H9 (cell line): Measurements from ENCODE around the gene CNN3. TPM values are rescaled to one million over a fixed set of nuclear protein-coding genes. Genes with fewer than 3 reads are reported as not detected.

Experiments used
- DNase-seq: peaks from one replicate; pipeline ENCODE4 v3.0.0-alpha.2; 2017
- H2AFZ ChIP-seq: one replicate; pipeline ENCODE4 v1.6.1; 2013; ENCODE audit warnings: mild to moderate bottlenecking, low read length, control low read depth, moderate library complexity
- H2AK5ac ChIP-seq: 2 replicates; pipeline ENCODE4 v1.6.1; 2013; ENCODE audit warnings: low read length, control low read depth, mixed read lengths; ENCODE audit not compliant: insufficient read length
- H2BK120ac ChIP-seq: one replicate; pipeline ENCODE4 v1.6.1; 2013; ENCODE audit warnings: low read depth, mild to moderate bottlenecking, low read length, control low read depth, inconsistent platforms; ENCODE audit not compliant: poor library complexity, severe bottlenecking
- H2BK12ac ChIP-seq: 2 replicates; pipeline ENCODE4 v1.6.1; 2013; ENCODE audit warnings: low read length, control low read depth, mixed read lengths, low read depth; ENCODE audit not compliant: insufficient read length
- H2BK15ac ChIP-seq: 2 replicates; pipeline ENCODE4 v1.6.1; 2013; ENCODE audit warnings: low read depth, low read length, control low read depth
- H2BK20ac ChIP-seq: one replicate; pipeline ENCODE4 v1.6.1; 2013; ENCODE audit warnings: low read depth, mild to moderate bottlenecking, low read length, control low read depth, inconsistent platforms; ENCODE audit not compliant: poor library complexity, severe bottlenecking
- H2BK5ac ChIP-seq: 2 replicates; pipeline ENCODE4 v1.6.1; 2013; ENCODE audit warnings: low read length, control low read depth, mixed read lengths; ENCODE audit not compliant: insufficient read length
- H3K14ac ChIP-seq: 2 replicates; pipeline ENCODE4 v1.6.1; 2013; ENCODE audit warnings: low read length, control low read depth; ENCODE audit not compliant: insufficient read depth
- H3K18ac ChIP-seq: 2 replicates; pipeline ENCODE4 v1.6.1; 2013; ENCODE audit warnings: low read depth, mild to moderate bottlenecking, mixed read lengths, low read length, control low read depth; ENCODE audit not compliant: insufficient read length
- H3K23ac ChIP-seq: 2 replicates; pipeline ENCODE4 v1.6.1; 2013; ENCODE audit warnings: low read length, control low read depth, mixed read lengths, low read depth; ENCODE audit not compliant: insufficient read length
- H3K23me2 ChIP-seq: 2 replicates; pipeline ENCODE4 v1.6.1; 2013; ENCODE audit warnings: low read depth, mild to moderate bottlenecking, mixed read lengths, low read length, control low read depth; ENCODE audit not compliant: insufficient read length, poor library complexity, severe bottlenecking
- H3K27ac ChIP-seq: 2 replicates; pipeline ENCODE4 v1.5.1; 2013; ENCODE audit warnings: low read length, control low read depth, mixed read lengths, low read depth; ENCODE audit not compliant: insufficient read length
- H3K27me3 ChIP-seq: 2 replicates; pipeline ENCODE4 v1.6.1; 2013; ENCODE audit warnings: low read length, control low read depth, inconsistent platforms; ENCODE audit not compliant: insufficient read depth
- H3K4ac ChIP-seq: 2 replicates; pipeline ENCODE4 v1.6.1; 2013; ENCODE audit warnings: low read depth, mild to moderate bottlenecking, control low read depth, inconsistent platforms, low read length, moderate library complexity
- H3K4me1 ChIP-seq: 2 replicates; pipeline ENCODE4 v1.6.1; 2013; ENCODE audit warnings: low read length, control low read depth, inconsistent platforms; ENCODE audit not compliant: insufficient read depth
- H3K4me2 ChIP-seq: 2 replicates; pipeline ENCODE4 v1.6.1; 2013; ENCODE audit warnings: low read length, control low read depth, mixed read lengths; ENCODE audit not compliant: insufficient read length, insufficient read depth
- H3K56ac ChIP-seq: 2 replicates; pipeline ENCODE4 v1.6.1; 2013; ENCODE audit warnings: low read depth, mild to moderate bottlenecking, mixed read lengths, low read length, control low read depth; ENCODE audit not compliant: insufficient read length
- H3K79me1 ChIP-seq: 2 replicates; pipeline ENCODE4 v1.6.1; 2013; ENCODE audit warnings: low read depth, mild to moderate bottlenecking, moderate library complexity, low read length, control low read depth, inconsistent platforms; ENCODE audit not compliant: insufficient read depth, poor library complexity, severe bottlenecking
- H3K79me2 ChIP-seq: 2 replicates; pipeline ENCODE4 v1.6.1; 2013; ENCODE audit warnings: low read length, control low read depth, inconsistent platforms; ENCODE audit not compliant: insufficient read depth
- H3K9ac ChIP-seq: 2 replicates; pipeline ENCODE4 v1.6.1; 2013; ENCODE audit warnings: low read length, control low read depth, mixed read lengths; ENCODE audit not compliant: insufficient read length; ENCODE audit errors: extremely low read depth
- H3K9me3 ChIP-seq: one replicate; pipeline ENCODE4 v1.6.1; 2013; ENCODE audit warnings: low read depth, low read length, inconsistent platforms; ENCODE audit not compliant: control insufficient read depth
- H3T11ph ChIP-seq: one replicate; pipeline ENCODE4 v1.6.1; 2013; ENCODE audit warnings: mild to moderate bottlenecking, low read length, control low read depth, inconsistent platforms
- H4K20me1 ChIP-seq: one replicate; pipeline ENCODE4 v1.6.1; 2013; ENCODE audit not compliant: control insufficient read depth, insufficient read length, insufficient read depth
- H4K5ac ChIP-seq: 2 replicates; pipeline ENCODE4 v1.6.1; 2013; ENCODE audit warnings: low read depth, mild to moderate bottlenecking, mixed read lengths, low read length, control low read depth; ENCODE audit not compliant: insufficient read length
- H4K8ac ChIP-seq: replicated peaks from 2 replicates; pipeline ENCODE4 v1.6.1; 2013; ENCODE audit warnings: low read length, control low read depth, mixed read lengths, low read depth; ENCODE audit not compliant: insufficient read length
- H4K91ac ChIP-seq: 2 replicates; pipeline ENCODE4 v1.6.1; 2013; ENCODE audit warnings: low read depth, mild to moderate bottlenecking, moderate library complexity, mixed read lengths, low read length, control low read depth; ENCODE audit not compliant: insufficient read length
- H3K27ac Mint-ChIP-seq, 3 experiments: 2 replicates in 2 of 3; 3 replicates in 1 of 3; pipeline ENCODE4 v1.8.0; 2020 to 2021; ENCODE audit warnings: mixed read lengths in 3 of 3, mild to moderate bottlenecking in 1 of 3, moderate library complexity in 1 of 3
- H3K27me3 Mint-ChIP-seq: 2 replicates; pipeline ENCODE4 v1.8.0; 2021; ENCODE audit warnings: low read depth, mild to moderate bottlenecking, moderate library complexity, mixed read lengths
- H3K36me3 Mint-ChIP-seq, 3 experiments: 2 replicates in 2 of 3; 3 replicates in 1 of 3; pipeline ENCODE4 v1.8.0; 2020 to 2021; ENCODE audit warnings: low read depth in 3 of 3, mixed read lengths in 3 of 3; ENCODE audit not compliant: insufficient read depth in 1 of 3
- H3K4me1 Mint-ChIP-seq, 2 experiments: 2 replicates each; pipeline ENCODE4 v1.8.0; 2020; ENCODE audit warnings: mixed read lengths in 2 of 2
- H3K4me3 Mint-ChIP-seq, 2 experiments: 2 replicates in 1 of 2; 3 replicates in 1 of 2; pipeline ENCODE4 v1.8.0; 2020 to 2021; ENCODE audit warnings: mild to moderate bottlenecking in 2 of 2, mixed read lengths in 2 of 2, moderate library complexity in 1 of 2
- H3K9me3 Mint-ChIP-seq, 2 experiments: 2 replicates in 1 of 2; 3 replicates in 1 of 2; pipeline ENCODE4 v1.8.0; 2020; ENCODE audit warnings: mild to moderate bottlenecking in 2 of 2, mixed read lengths in 2 of 2, moderate library complexity in 1 of 2
- CTCF ChIP-seq: fragments of 200-600 bp; sonication (generic); conservative IDR thresholded peaks from 3 replicates; pipeline ENCODE4 v1.8.0; 2021; ENCODE audit warnings: antibody characterized with exemption, mild to moderate bottlenecking
- WGBS: extraction: QIAGEN DNeasy Blood & Tissue Kit; methylation state at CpG from one replicate; pipeline ENCODE4 v1.1.7; 2013; ENCODE audit warnings: missing lambda C conversion rate, low lambda C conversion rate, mixed read lengths; ENCODE audit not compliant: insufficient read length; ENCODE audit errors: extremely low coverage; 5-methylcytosine and 5-hydroxymethylcytosine counted together
- total RNA-seq: library from RNA; stranded (reverse); gene quantifications from 2 replicates; pipeline ENCODE4 v1.2.1, GENCODE V29; 2021

CNN3 gene
- total RNA-seq, 1 experiment from 2014 or later: 279 TPM

DNA sequence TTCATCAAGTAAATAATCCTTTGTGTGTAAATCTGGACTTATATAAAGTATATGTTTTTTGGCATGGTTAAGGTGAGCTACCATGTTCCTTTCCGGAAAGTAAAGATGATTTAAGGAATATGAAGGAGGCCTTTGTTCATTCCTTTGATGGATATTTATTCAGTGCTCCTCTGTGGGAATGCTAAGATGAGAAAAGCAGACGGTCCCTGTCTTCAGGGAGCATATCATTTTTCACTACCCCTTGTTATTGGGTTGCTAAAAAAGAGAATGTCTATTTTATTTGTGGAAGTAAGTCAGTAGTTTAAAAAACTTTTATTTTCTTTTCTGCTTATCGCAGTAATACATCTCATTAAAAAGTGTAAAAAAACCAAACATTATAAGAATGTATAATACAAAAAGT lies 35.1 kb upstream of the CNN3 start:
- Histone ChIP-seq H3K4ac (no peak overlapping the region), H2BK120ac (no peak overlapping the region), H3K79me1 (no peaks in the 10 kb centered on the region), H3T11ph (no peak overlapping the region), H2BK12ac (no peak overlapping the region), H3K9me3 (no peaks in the 10 kb centered on the region), H3K27me3 (no peaks in the 10 kb centered on the region), H2BK5ac (no peak overlapping the region), H2BK20ac (no peak overlapping the region), H2BK15ac (no peak overlapping the region), H3K56ac (no peak overlapping the region), H4K8ac (no peak overlapping the region), H3K4me1 (no peaks in the 10 kb centered on the region), H3K23me2 (no peaks in the 10 kb centered on the region), H4K20me1 (peaks cover 2% of the 10 kb centered on the region), H3K79me2 (no peaks in the 10 kb centered on the region), H2AK5ac (no peak overlapping the region), H3K14ac (no peak overlapping the region), H3K23ac (no peak overlapping the region), H4K5ac (no peak overlapping the region), H3K27ac (no peak overlapping the region), H3K4me2 (no peak overlapping the region), H4K91ac (no peak overlapping the region), H2AFZ (no peak overlapping the region), H3K9ac (no peak overlapping the region), H3K18ac (no peak overlapping the region)
- H3K4me1 Mint-ChIP-seq: no peaks in the 10 kb centered on the region
- H3K4me3 Mint-ChIP-seq: no peak overlapping the region
- no peak for DNase-seq
- H3K27me3 Mint-ChIP-seq: no peaks in the 10 kb centered on the region
- no peaks in the 10 kb centered on the region for H3K36me3 Mint-ChIP-seq
- no CpG with 5 or more reads among the region's 3 CpGs for WGBS
- no peak for TF ChIP-seq CTCF
- H3K9me3 Mint-ChIP-seq: no peaks in the 10 kb centered on the region
- H3K27ac Mint-ChIP-seq: no peak overlapping the region
